ENCODE results near the gene ATP8B3. TPM values are rescaled to one million over a fixed set of nuclear protein-coding genes. Genes with fewer than 3 reads are reported as not detected.

Gene ATP8B3
- total and polyA plus RNA-seq, 9 of the 15 experiments (the other 6 are each of a cell fraction or from before 2014, with no cell fraction given), result 1.2 to 12.3 (median 3.8) TPM

DNA sequence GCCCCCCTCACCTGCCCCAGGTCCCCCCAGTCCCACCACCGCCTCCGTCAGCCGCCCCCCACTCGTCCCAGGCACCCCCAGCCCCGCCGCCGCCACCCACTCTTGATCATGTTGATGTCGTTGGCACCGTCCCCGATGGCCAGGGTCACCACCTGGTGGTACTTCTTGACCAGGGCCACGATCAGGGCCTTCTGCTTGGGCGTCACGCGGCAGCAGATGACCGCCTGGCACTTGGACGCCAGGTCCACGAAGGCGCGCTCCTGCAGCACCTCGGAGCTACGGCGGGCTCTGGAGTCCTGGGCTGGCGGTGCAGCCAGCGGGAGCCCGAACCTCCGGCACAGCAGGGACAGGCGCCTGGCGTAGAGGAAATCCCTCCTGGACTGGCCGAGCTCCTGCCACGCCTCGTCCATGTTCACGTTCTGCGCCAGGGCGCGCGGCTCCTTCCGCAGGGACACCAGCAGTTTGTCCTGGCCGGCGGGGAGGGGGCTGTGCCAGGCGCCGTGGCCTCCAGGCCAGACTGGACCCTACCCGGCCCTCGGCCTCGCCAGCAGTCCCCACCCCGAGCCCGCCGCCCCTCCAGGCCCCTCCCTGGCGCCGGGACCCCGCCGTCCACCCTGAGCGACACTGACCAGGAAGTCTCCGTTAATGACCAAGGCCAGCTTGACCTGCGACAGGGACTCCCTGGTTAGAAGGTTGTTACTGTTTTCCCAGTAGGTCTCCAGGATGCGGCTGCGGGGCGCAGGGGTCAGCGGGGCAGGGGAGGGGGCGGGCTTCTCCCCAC lies 22.6 kb downstream of the ATP8B3 start (continued):
- TF ChIP-seq, protein P1, sequence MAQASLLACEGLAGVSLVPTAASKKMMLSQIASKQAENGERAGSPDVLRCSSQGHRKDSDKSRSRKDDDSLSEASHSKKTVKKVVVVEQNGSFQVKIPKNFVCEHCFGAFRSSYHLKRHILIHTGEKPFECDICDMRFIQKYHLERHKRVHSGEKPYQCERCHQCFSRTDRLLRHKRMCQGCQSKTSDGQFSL (CRISPR knock-in tag; IDR thresholded peaks at IDR 0.05), result no peak
- TF ChIP-seq, protein P1 (tag; IDR thresholded peaks at IDR 0.05), result no peak
- TF ChIP-seq E2F6 (IDR thresholded peaks at IDR 0.05; ENCODE audit: borderline replicate concordance in 1 of 2, extremely low read depth in 1 of 2, insufficient read depth in 1 of 2, insufficient read length in 1 of 2, low read depth in 1 of 2, low read length in 1 of 2, poor library complexity in 1 of 2, severe bottlenecking in 1 of 2), result peak in 1 of 2 experiments; percentile 3
- no peak for TF ChIP-seq ZNF263 (CRISPR knock-in tag; IDR thresholded peaks at IDR 0.05; ENCODE audit: borderline replicate concordance)
- TF ChIP-seq RBFOX2 (IDR thresholded peaks at IDR 0.05; ENCODE audit: low read depth, low read length), result 0 out of 2 replicates have a peak, but pooled peaks have one; percentile 14
- TF ChIP-seq SIN3A (IDR thresholded peaks at IDR 0.05; ENCODE audit: borderline replicate concordance in 2 of 2, control insufficient read depth in 1 of 2, low read depth in 2 of 2, low read length in 2 of 2), result no peak
- no peak for TF ChIP-seq PTTG1 (tag; IDR thresholded peaks at IDR 0.05; ENCODE audit: low read depth)
- TF ChIP-seq HDAC1 (IDR thresholded peaks at IDR 0.05), result no peak
